ENCODE results near the gene VCAN.

DNA sequence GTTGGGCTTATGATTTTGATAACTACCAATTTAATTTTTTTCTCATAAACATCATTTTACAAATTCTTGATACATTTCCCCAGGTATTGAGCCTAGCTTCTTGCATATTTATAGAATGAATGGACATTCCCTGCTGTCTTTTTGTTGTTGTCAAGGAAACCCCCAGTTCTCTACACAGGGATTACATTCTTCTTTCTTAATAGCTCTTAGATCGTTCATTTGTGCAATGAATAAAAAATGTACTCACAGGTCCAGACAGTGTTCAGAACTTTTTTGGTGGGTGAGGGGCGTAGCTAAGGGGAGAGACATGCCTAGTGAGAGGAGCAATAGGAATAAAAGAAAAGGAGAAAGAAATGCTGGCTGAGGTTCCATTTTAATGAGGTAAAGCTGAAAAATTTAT, 58.6 kb downstream of the VCAN start:
- TF ChIP-seq CTCF (IDR thresholded peaks at IDR 0.05; ENCODE audit: poor library complexity, severe bottlenecking) (no peak), RAD21 (conservative IDR thresholded peaks at IDR 0.05) (no peak), EZH2 (IDR thresholded peaks at IDR 0.05; ENCODE audit: borderline replicate concordance, insufficient read depth, low read length, poor library complexity, severe bottlenecking) (no peak), POLR2AphosphoS5 (IDR thresholded peaks at IDR 0.05) (no peak), MXI1 (conservative IDR thresholded peaks at IDR 0.05; ENCODE audit: poor library complexity, severe bottlenecking) (no peak), EP300 (conservative IDR thresholded peaks at IDR 0.05; ENCODE audit: poor library complexity, severe bottlenecking) (no peak)

Data from neural cell (in vitro differentiated cells).